Measurements from ENCODE around the gene BTBD2. TPM values are rescaled to one million over a fixed set of nuclear protein-coding genes. Genes with fewer than 3 reads are reported as not detected.

The BTBD2 gene
- polyA plus RNA-seq, 4 donors = 90.4 to 129 (median 95.5) TPM

- peak in 3 of 4 donors; percentile 80 to 86 (median 84) for DNase-seq (ENCODE audit: low read depth in 4 of 4, low spot score in 3 of 4)
Observed at GRCh38 chr19:2050991-2051772, 35.7 kb upstream of the BTBD2 start, which contains the start of gene MKNK2. Gene MKNK2 (minus strand): TSS chr19:2051244. CDS start chr19:2050851, 393 bp downstream.

- no peak for DNase-seq (ENCODE audit: low read depth in 4 of 4, low spot score in 3 of 4)
Observed at GRCh38 chr19:2050349-2050990, 35.0 kb upstream of the BTBD2 start.

GRCh38 chr19:2049741-2050348, 34.3 kb upstream of the BTBD2 start:
- no peak for DNase-seq (ENCODE audit: low read depth in 4 of 4, low spot score in 3 of 4)

- no peak for DNase-seq (ENCODE audit: low read depth in 4 of 4, low spot score in 3 of 4)
Observed at GRCh38 chr19:2048959-2049740, 33.6 kb upstream of the BTBD2 start.

GRCh38 chr19:2048104-2048958, 32.8 kb upstream of the BTBD2 start:
- DNase-seq (ENCODE audit: low read depth in 4 of 4, low spot score in 3 of 4) = no peak

- no peak for DNase-seq (ENCODE audit: low read depth in 4 of 4, low spot score in 3 of 4)
Observed at GRCh38 chr19:2047449-2048103, 32.1 kb upstream of the BTBD2 start.

- no peak for DNase-seq (ENCODE audit: low read depth in 4 of 4, low spot score in 3 of 4)
Observed at GRCh38 chr19:2047076-2047448, 31.5 kb upstream of the BTBD2 start.

GRCh38 chr19:2046046-2046907, 30.8 kb upstream of the BTBD2 start:
- no peak for DNase-seq (ENCODE audit: low read depth in 4 of 4, low spot score in 3 of 4)

GRCh38 chr19:2045501-2046045, 30.1 kb upstream of the BTBD2 start:
- no peak for DNase-seq (ENCODE audit: low read depth in 4 of 4, low spot score in 3 of 4)

- no peak for DNase-seq (ENCODE audit: low read depth in 4 of 4, low spot score in 3 of 4)
Observed at GRCh38 chr19:2044709-2045500, 29.4 kb upstream of the BTBD2 start.

GRCh38 chr19:2043961-2044708, 28.6 kb upstream of the BTBD2 start:
- DNase-seq (ENCODE audit: low read depth in 4 of 4, low spot score in 3 of 4) = no peak

GRCh38 chr19:2043251-2043641, 27.7 kb upstream of the BTBD2 start:
- DNase-seq (ENCODE audit: low read depth in 4 of 4, low spot score in 3 of 4) = no peak

- DNase-seq (ENCODE audit: low read depth in 4 of 4, low spot score in 3 of 4) = no peak
Observed at GRCh38 chr19:2042485-2043250, 27.2 kb upstream of the BTBD2 start.

- DNase-seq (ENCODE audit: low read depth in 4 of 4, low spot score in 3 of 4) = peak in 3 of 4 donors; percentile 80 to 87 (median 85)
Observed at GRCh38 chr19:2041683-2042484, 26.4 kb upstream of the BTBD2 start.

GRCh38 chr19:2041433-2041682, 25.8 kb upstream of the BTBD2 start:
- no peak for DNase-seq (ENCODE audit: low read depth in 4 of 4, low spot score in 3 of 4)

All from left renal pelvis (tissue), 4 donors.